ENCODE data around the gene RPTOR.

DNA sequence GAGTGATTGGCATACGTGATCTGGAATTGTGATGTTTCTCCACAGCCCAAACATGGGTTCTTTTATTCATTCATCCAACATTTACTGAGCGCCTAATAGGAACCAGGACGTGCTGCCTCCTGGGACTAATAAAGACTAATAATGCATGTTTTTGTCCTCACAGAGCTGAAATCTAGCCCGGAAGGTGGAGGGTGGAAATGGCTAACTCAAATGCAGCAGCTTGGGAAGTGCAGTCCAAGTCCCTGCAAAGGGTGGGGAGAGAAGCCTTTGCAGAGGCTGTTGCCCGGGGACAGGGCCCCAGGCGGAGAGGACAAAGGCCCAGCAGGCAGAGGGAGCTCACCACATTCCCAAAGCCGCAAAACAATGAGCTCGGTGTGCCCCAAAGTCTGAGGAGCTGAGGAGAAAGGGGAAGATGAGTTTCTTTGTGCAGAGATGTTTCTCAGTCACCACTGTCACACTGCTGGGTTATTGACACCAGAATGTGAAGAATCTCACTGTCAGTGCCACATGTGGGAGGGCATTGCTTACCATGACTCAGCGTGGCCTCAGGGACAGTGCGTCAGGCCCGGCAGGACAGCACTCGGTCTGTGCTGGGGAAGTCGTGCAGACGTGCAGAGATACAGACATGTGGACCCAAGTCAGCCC is 328.8 kb downstream of the RPTOR start:
- TF ChIP-seq CTCF (tag by site-specific recombination; IDR thresholded peaks at IDR 0.05): no peak
- TF ChIP-seq ZNF404 (tag by site-specific recombination; IDR thresholded peaks at IDR 0.05): no peak
- TF ChIP-seq ZNF274 (IDR thresholded peaks at IDR 0.05; ENCODE audit: low read length): no peak
- TF ChIP-seq ZNF274 (tag by site-specific recombination; IDR thresholded peaks at IDR 0.05; ENCODE audit: borderline replicate concordance): no peak
- TF ChIP-seq, protein P1, sequence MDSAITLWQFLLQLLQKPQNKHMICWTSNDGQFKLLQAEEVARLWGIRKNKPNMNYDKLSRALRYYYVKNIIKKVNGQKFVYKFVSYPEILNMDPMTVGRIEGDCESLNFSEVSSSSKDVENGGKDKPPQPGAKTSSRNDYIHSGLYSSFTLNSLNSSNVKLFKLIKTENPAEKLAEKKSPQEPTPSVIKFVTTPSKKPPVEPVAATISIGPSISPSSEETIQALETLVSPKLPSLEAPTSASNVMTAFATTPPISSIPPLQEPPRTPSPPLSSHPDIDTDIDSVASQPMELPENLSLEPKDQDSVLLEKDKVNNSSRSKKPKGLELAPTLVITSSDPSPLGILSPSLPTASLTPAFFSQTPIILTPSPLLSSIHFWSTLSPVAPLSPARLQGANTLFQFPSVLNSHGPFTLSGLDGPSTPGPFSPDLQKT (IDR thresholded peaks at IDR 0.05; ENCODE audit: borderline replicate concordance, low read depth, low read length): no peak
- no peak for TF ChIP-seq SP2 (tag by site-specific recombination; IDR thresholded peaks at IDR 0.05)
- TF ChIP-seq ZNF776 (tag by site-specific recombination; IDR thresholded peaks at IDR 0.05; ENCODE audit: borderline replicate concordance): no peak
